Measurements from ENCODE around the gene TMEM184B.

Gene TMEM184B

DNA sequence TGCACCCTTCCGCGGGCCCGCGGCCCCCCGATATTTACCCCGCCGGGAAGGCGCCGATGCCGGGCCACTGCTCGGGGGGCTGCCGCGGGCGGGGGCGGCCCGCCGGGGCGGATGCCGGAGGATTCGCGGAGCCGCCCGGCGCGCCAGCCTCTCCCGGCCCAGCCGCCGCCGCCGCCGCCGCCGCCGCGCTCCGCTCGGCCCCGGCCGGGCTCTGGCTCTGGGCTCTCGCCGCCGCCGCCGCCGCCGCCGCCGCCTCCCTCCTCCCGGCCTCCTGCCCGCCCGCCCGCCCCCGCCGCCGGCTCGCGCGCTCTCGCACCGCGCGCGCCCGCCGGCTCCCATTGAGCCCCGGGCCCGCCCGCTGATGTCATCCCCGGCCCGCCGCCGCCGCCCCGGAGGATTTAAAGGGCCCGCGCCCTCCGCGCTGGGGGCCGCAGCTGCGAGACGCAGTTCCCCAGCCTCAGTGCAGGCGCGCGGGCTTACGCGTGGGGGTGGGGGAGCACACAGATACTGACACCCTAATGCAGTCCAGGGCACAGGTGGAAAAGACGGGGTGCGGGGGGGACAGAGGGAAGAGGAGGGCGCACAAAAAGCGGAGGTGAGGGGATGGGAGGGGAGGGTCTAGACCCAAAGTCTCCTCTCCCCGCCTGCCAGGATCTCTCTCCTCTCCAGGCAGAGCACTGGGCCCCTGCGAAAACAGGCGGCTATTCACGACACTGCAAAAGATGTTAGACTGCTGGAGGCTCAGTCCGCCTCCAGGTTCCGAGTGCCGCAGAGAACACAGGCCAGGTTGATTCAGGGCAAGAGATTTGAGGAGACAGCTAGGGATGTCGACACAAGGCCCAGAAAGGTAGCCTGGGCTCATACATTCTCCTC, 44.5 kb upstream of the TMEM184B start, which contains the start of gene CSNK1E:
CSNK1E (minus strand) TSS at position 312 of the 873 bp plus-strand sequence. CDS start 3,276 bp downstream, outside the sequence.
- peaks cover 35% of the 10 kb centered on the region for H3K36me3 ChIP-seq
- no peaks in the 10 kb centered on the region for H3K9me3 ChIP-seq (ENCODE audit: severe bottlenecking)
- DNase-seq = peak; percentile 76
- TF ChIP-seq CTCF (IDR thresholded peaks at IDR 0.05; ENCODE audit: low read depth, low read length) = no peak
- H3K27me3 ChIP-seq (ENCODE audit: insufficient read depth, low read depth, severe bottlenecking) = no peaks in the 10 kb centered on the region
- H3K27ac ChIP-seq = peak within 1 kb of the TSS; percentile 94
- peak within 1 kb of the TSS; percentile 75 for H3K4me3 ChIP-seq (ENCODE audit: low read depth, low read length)

DNA sequence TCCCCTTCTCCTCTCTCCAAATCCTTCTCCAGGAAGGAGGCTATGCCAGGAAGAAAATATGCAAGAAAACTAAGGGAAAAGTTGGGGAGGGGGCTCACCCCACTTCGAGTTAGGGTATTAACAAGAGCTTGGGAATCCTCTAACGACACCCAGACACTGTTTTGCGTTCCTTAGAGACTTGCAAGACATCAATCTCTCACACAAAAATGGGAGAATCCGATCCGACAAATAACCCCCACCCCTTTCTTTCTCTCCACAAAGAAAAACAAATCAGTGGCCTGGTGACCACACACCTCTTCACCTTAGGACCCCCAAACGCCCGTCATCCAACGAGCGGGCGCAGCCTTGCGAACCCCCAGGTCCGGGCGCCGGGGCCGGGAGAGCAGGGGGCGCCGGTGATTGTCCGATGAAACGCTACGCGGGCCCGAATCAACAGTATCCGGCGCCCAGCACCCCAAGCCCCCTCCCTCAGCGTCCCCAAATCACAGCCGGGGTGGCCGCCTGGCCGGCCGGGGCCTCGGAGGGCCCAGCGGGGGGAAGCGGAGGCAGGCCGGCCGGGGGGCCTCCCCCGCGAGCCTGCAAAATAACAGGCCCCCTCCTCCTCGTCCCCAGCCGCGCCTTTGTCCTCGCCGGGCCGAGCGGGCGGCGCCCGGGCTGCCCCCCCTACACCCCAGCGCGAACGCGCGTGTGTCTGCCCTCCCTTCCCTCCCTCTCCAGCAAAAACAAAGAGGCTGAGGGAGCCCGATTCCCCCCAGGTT, 43.7 kb upstream of the TMEM184B start:
- Histone ChIP-seq H3K4me3 (ENCODE audit: low read depth, low read length) (peak overlapping the region; percentile 75), H3K36me3 (peaks cover 43% of the 10 kb centered on the region), H3K27ac (peak overlapping the region; percentile 94), H3K9me3 (ENCODE audit: severe bottlenecking) (no peaks in the 10 kb centered on the region), H3K27me3 (ENCODE audit: insufficient read depth, low read depth, severe bottlenecking) (no peaks in the 10 kb centered on the region)
- DNase-seq = peak; percentile 58
- no peak for TF ChIP-seq CTCF (IDR thresholded peaks at IDR 0.05; ENCODE audit: low read depth, low read length)

DNA sequence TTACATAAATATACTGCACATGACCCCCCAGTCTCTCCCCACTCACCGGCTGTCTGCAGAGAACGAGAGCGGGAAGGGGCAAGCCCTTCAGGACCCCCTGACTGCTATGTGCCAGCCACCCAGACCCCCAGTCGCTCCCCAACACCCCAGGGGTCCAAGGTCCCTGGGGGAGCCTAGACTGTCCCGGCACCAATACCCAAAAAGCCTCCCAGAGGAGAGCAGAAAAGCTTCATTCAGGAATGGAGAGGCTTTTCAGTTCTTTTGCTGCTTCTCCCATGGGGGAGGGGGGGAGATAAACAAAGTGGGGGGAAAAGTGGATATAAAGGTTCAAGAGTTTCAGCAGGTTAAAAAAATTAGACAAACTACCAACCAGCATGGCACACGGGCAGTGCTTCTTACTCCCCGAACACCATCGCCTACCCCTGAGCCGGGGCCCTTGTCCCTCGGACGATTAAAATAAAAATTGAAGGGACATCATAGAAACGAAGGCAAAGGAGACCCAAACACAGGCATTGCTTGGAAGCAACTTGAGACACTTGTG, 43.1 kb upstream of the TMEM184B start:
- DNase-seq = no peak
- Histone ChIP-seq H3K27me3 (ENCODE audit: insufficient read depth, low read depth, severe bottlenecking) (no peaks in the 10 kb centered on the region), H3K27ac (peak overlapping the region; percentile 94), H3K4me3 (ENCODE audit: low read depth, low read length) (peak overlapping the region; percentile 75), H3K9me3 (ENCODE audit: severe bottlenecking) (no peaks in the 10 kb centered on the region), H3K36me3 (peaks cover 50% of the 10 kb centered on the region)
- TF ChIP-seq CTCF (IDR thresholded peaks at IDR 0.05; ENCODE audit: low read depth, low read length) = no peak

DNA sequence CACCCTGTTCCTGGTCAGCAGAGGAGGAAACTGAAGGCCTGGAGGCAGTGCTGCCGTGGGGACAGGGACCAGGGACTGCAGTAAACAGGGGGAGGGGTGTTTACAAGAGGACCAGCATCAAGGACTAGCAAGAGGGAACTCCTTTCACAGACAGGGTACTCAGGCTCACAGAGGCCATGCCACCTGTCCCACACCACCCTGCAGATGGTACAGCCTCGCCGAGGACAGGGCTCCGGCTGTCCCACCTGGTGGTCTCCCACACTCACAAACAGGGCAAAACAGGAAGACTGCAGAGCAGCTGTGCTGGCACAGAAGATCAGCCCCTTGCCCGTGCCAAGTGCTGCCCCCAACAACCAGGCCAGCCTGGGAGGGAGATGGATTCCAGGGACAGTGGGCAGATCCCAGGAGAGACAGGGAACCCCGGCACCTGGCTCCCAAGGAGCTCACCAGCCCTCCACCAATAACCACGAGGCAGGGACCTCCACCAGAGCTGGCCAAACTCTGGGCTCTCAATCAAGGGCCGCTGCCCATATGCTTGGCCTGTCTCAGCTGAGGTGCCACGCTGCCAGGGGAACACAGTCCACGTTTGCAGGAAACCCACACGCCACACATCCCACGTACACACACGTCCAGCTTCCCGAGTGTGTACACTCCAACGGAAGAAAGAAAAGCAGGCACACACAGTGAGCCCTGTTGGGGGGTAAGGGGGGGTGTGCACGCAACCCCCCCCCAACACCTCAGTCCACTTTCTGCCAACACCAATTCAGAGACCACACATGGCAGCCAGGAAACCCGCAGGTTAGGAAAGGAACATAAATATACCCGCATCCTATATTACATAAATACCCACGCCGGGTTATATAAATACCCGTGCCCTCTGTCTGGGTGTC, 42.4 kb upstream of the TMEM184B start:
- Histone ChIP-seq H3K4me3 (ENCODE audit: low read depth, low read length) (peak overlapping the region; percentile 75), H3K9me3 (ENCODE audit: severe bottlenecking) (no peaks in the 10 kb centered on the region), H3K27me3 (ENCODE audit: insufficient read depth, low read depth, severe bottlenecking) (no peaks in the 10 kb centered on the region), H3K27ac (no peak overlapping the region), H3K36me3 (peaks cover 57% of the 10 kb centered on the region)
- DNase-seq = no peak
- no peak for TF ChIP-seq CTCF (IDR thresholded peaks at IDR 0.05; ENCODE audit: low read depth, low read length)

Data from WERI-Rb-1 (cell line).